Measurements from ENCODE around the gene TMEM229B. TPM values are rescaled to one million over a fixed set of nuclear protein-coding genes. Genes with fewer than 3 reads are reported as not detected.
A peak's percentile ranks its signal among the peaks of the same experiment; 100 is the strongest.

TMEM229B gene
- total RNA-seq, 2 experiments from 2014 or later, result 1.3 to 1.5 TPM

DNA sequence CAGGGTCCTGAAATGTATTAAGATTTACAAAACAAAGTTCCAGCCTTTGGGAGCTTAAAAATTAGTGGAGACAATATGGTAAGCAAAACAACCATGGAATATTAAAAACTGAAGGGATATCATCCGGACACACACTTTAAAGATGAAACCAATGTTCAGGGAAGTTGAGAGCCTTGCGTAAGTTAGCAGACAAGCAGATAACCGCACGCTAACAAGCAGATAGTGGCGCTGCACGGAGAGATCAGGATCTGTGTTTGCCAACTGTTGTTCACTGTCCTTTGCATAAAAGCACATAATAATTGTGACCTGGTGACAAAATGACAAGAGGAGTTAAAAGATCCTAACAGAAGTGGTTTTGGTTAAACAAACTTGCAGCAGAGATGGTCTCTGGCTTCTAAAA, 14.3 kb upstream of the TMEM229B start:
- ATAC-seq (no peak), DNase-seq (no peak)
- Mint-ChIP-seq H3K27ac (no peak overlapping the region), H3K36me3 (ENCODE audit: low read depth) (no peaks in the 10 kb centered on the region), H3K4me3 (no peak overlapping the region), H3K27me3 (no peaks in the 10 kb centered on the region), H3K9me3 (ENCODE audit: low read depth) (no peaks in the 10 kb centered on the region), H3K4me1 (peaks cover 4% of the 10 kb centered on the region)
- ChIA-PET CTCF (no interaction called here), POLR2A (no interaction called here)
- intact Hi-C loops (cut with DNase I, micrococcal nuclease), result no loop called here

DNA sequence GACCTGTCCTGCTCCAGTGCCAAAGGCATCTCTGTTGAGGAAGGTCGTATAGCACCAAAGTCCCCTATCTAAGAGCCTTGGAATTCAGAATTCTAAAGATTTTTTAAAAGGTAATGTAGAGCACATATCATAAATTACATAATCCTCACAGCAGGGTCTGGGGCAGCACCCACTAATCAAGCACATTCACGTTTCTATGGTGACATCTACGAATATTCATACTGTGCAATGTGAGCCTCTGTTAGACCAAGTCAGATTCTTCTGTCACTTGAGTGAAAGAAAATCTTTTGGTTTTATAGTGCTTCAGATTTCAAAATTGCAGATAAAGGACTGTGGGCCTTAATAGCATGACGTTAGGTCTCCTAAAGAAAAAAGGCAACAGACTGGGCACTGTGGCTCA, 13.1 kb upstream of the TMEM229B start:
- DNase-seq, result no peak
- Mint-ChIP-seq H3K27ac (no peak overlapping the region), H3K36me3 (ENCODE audit: low read depth) (no peaks in the 10 kb centered on the region), H3K4me3 (no peak overlapping the region), H3K9me3 (ENCODE audit: low read depth) (no peaks in the 10 kb centered on the region), H3K27me3 (no peaks in the 10 kb centered on the region), H3K4me1 (peaks cover 9% of the 10 kb centered on the region)
- intact Hi-C loops (cut with DNase I, micrococcal nuclease), result no loop called here
- no peak for ATAC-seq
- CTCF ChIA-PET, result interaction anchor here (1.2 kb wide), 1 partner anchor 14 kb away, joined by 3 read pairs; no protein-coding TSS in a partner anchor
- POLR2A ChIA-PET, result no interaction called here

DNA sequence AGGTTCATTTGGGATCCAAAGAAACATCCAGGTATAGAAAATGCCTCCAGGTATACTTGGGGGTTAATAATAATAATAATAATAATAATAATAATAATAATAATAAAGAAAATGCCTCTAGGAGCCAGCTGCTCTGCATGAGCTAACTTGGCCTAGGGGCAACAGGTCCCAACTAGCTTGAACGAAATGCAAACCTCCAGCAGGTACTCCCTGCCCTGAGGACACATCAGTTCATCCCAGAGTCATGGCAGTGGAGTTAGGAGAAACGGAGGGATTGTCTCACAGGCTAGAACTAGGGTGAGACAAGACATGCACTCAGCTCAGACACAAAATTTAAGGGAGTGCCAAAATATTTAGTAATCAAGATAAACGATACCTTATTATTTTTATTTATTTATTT, 12.5 kb upstream of the TMEM229B start:
- DNase-seq, result no peak
- ChIA-PET POLR2A (no interaction called here), CTCF (interaction anchor here (1.0 to 1.7 kb wide), 5 partner anchors 13 to 203 kb away, joined by 3 to 6 read pairs (median 4); partner anchors contain the start of genes ATP6V1D and EIF2S1)
- peaks cover 9% of the 10 kb centered on the region for H3K4me1 Mint-ChIP-seq
- no peak for ATAC-seq
- no peaks in the 10 kb centered on the region for H3K36me3 Mint-ChIP-seq (ENCODE audit: low read depth)
- no peaks in the 10 kb centered on the region for H3K27me3 Mint-ChIP-seq
- no peak overlapping the region for H3K27ac Mint-ChIP-seq
- H3K4me3 Mint-ChIP-seq, result no peak overlapping the region
- intact Hi-C loops (cut with DNase I, micrococcal nuclease), result no loop called here
- H3K9me3 Mint-ChIP-seq (ENCODE audit: low read depth), result no peaks in the 10 kb centered on the region

DNA sequence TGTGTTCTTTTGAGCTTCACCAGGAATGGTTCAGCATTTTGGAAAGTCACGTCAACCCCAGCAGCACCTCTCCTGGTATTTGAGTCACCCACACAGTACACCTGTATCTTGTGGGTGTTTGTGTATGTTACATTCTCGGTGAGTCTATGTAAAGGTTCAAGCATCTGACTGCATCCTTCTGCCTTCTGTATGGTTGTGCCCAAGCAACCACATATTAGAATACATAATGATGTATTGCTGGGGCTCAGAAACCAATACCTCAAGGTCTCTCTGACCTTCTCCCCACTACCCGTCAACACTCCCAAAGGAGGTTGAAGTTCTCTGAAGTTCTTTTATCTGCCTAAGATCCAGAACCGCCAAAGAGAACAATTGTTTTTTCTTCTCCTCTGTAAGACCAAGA, 9.2 kb upstream of the TMEM229B start:
- peaks cover 9% of the 10 kb centered on the region for H3K4me1 Mint-ChIP-seq
- DNase-seq, result no peak
- H3K4me3 Mint-ChIP-seq, result no peak overlapping the region
- POLR2A ChIA-PET, result no interaction called here
- H3K36me3 Mint-ChIP-seq (ENCODE audit: low read depth), result peaks cover 8% of the 10 kb centered on the region
- peak; percentile 39 for ATAC-seq
- no peaks in the 10 kb centered on the region for H3K27me3 Mint-ChIP-seq
- CTCF ChIA-PET, result interaction anchor here (0.6 kb wide), 1 partner anchor 65 kb away, joined by 3 read pairs; no protein-coding TSS in a partner anchor
- no peak overlapping the region for H3K27ac Mint-ChIP-seq
- peaks cover 13% of the 10 kb centered on the region for H3K9me3 Mint-ChIP-seq (ENCODE audit: low read depth)
- intact Hi-C loops (cut with DNase I, micrococcal nuclease), result no loop called here

DNA sequence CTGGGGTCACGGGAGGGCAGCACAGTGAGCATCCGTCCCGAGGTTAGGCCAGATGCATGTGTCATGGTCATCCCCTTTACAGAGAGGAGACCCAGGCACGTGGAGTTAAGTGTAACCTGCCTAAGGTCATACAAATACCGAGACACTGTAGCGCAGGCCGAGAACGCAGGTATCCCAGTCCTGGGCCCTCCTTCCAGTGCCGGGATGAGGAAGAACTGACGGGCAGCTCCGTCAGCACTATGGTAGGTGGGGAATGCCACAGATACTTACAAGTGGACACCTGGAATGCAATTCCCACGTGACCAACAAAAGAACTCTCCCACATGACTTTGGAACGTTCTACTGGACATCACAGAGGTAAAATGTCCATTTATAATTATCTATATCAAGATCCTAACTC, 8.7 kb upstream of the TMEM229B start:
- no peak for DNase-seq
- intact Hi-C loops (cut with DNase I, micrococcal nuclease), result no loop called here
- Mint-ChIP-seq H3K27ac (no peak overlapping the region), H3K36me3 (ENCODE audit: low read depth) (peaks cover 9% of the 10 kb centered on the region), H3K4me1 (peaks cover 9% of the 10 kb centered on the region), H3K4me3 (no peak overlapping the region), H3K27me3 (no peaks in the 10 kb centered on the region), H3K9me3 (ENCODE audit: low read depth) (peaks cover 17% of the 10 kb centered on the region)
- ChIA-PET CTCF (interaction anchor here (0.6 kb wide), 1 partner anchor 65 kb away, joined by 3 read pairs; no protein-coding TSS in a partner anchor), POLR2A (no interaction called here)
- ATAC-seq, result no peak

DNA sequence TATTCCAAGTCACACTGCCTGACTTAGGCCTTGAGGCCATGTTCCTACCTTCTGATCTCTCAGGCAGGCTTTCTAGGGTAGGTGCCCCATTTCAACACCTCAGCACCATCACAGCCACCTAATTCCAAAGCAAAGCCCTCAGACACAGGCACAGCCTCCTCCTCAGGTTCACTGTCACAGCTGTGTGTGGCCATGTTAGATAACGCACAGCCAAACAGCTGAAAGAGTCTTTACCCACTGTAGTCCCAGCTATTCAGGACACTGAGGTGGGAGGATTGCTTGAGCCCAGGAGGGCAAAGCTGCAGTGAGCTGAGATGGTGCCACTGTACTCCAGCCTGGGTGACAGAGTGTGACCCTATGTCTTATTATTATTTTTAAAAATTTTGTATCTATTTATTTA, 7.3 kb upstream of the TMEM229B start:
- peaks cover 9% of the 10 kb centered on the region for H3K4me1 Mint-ChIP-seq
- ChIA-PET POLR2A (no interaction called here), CTCF (no interaction called here)
- peaks cover 9% of the 10 kb centered on the region for H3K36me3 Mint-ChIP-seq (ENCODE audit: low read depth)
- no peaks in the 10 kb centered on the region for H3K27me3 Mint-ChIP-seq
- no peak overlapping the region for H3K27ac Mint-ChIP-seq
- peaks cover 17% of the 10 kb centered on the region for H3K9me3 Mint-ChIP-seq (ENCODE audit: low read depth)
- DNase-seq (no peak), ATAC-seq (no peak)
- intact Hi-C loops (cut with DNase I, micrococcal nuclease), result no loop called here
- H3K4me3 Mint-ChIP-seq, result no peak overlapping the region

DNA sequence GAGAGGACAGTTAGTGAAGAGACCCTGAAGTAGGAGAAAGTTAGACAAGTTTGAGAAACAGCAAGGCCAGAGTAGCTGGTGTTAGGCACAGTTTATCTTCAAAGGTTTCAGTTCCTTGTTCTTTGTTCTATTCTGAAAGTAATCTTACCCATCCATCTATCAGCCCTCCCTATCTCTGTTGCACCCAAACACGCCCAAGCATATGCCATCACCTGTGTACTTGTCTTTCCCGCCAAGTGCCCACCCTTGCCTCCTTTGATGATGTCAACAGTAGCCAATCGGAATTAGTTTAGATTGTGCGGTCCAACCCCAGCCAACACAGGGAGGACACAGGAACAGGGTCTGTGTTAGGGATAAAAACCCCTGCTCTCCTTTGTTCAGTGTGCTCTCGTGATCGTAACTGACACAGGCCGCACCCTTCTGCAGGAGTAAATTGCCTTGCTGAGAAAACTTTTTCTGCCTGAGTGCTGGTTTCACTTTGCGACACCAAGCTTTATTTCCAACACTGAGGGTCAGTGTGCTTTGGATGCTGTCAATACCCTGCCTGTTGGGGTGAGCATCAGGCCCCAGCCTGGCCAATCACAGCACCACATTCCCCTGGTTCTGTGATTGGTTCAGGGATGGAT, 4.7 kb upstream of the TMEM229B start:
- H3K4me3 Mint-ChIP-seq, result no peak overlapping the region
- H3K27ac Mint-ChIP-seq, result no peak overlapping the region
- CTCF ChIA-PET, result interaction anchor here (0.8 kb wide), 1 partner anchor 12 kb away, joined by 3 read pairs; no protein-coding TSS in a partner anchor
- H3K36me3 Mint-ChIP-seq (ENCODE audit: low read depth), result peaks cover 9% of the 10 kb centered on the region
- POLR2A ChIA-PET, result no interaction called here
- DNase-seq (no peak), ATAC-seq (no peak)
- peaks cover 24% of the 10 kb centered on the region for H3K4me1 Mint-ChIP-seq
- intact Hi-C loops (cut with DNase I, micrococcal nuclease), result no loop called here
- H3K27me3 Mint-ChIP-seq, result no peaks in the 10 kb centered on the region
- peaks cover 17% of the 10 kb centered on the region for H3K9me3 Mint-ChIP-seq (ENCODE audit: low read depth)

DNA sequence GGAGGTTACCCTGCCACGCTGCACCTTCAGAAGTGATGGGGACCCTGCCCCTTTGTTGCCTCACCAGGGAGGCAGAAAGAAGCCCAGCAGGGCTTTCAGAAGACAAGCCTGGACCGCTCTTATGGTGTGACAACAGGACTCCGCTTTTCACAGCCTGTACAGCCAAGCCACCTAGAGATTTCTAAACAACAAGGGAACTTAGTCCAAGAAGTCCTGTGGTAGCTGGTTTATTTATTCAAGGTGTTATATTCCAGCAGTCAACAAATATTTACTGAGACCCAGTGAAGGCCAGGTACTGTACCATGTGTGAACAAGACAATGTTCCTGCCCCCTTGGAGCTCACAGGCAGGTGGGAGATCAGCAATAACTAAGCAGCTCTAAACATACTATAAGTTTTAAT, 4.0 kb upstream of the TMEM229B start:
- Mint-ChIP-seq H3K27ac (no peak overlapping the region), H3K4me3 (no peak overlapping the region), H3K9me3 (ENCODE audit: low read depth) (peaks cover 17% of the 10 kb centered on the region), H3K36me3 (ENCODE audit: low read depth) (peaks cover 10% of the 10 kb centered on the region), H3K27me3 (no peaks in the 10 kb centered on the region), H3K4me1 (peaks cover 24% of the 10 kb centered on the region)
- DNase-seq (no peak), ATAC-seq (no peak)
- CTCF ChIA-PET, result interaction anchor here (0.8 kb wide), 1 partner anchor 11 kb away, joined by 3 read pairs; no protein-coding TSS in a partner anchor
- intact Hi-C loops (cut with DNase I, micrococcal nuclease), result no loop called here
- POLR2A ChIA-PET, result no interaction called here

DNA sequence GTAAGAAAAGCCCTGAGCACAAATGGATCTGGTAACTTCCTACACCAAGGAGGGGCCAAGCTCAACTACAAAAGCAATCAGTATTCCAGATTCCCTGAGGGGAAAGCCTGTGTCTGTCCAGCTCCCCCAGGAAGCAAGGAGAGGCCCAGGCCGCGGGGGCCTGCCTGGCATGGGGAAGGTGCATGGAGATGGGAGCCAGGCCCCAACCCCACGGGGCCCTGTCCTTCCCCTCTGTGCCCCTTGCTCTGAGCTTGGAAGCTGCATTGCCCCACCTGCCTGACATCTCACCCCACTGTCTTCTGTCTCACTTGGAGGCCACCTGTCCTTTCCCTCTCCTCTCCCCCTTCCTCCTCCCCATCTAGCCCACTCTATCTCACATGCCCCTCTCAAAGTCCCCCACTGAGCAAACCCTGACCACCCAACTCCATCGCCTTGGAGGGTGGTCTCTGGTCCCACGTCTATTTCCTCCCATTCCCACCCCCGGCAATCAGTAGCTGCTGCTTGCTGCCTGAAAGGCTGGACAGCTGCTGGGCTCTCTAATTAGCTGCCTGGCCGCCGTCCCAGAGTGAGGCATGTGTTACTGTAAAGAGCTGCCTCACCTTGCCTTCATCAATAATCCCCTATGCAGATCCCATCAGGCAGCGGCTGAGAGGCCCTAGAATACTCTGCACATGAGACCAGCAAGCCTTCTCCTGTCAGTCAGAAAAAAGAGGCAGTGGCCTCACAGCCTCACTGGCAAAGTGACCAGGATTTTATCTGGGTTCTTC, 3.4 kb upstream of the TMEM229B start:
- Mint-ChIP-seq H3K9me3 (ENCODE audit: low read depth) (peaks cover 17% of the 10 kb centered on the region), H3K27me3 (no peaks in the 10 kb centered on the region), H3K36me3 (ENCODE audit: low read depth) (peaks cover 14% of the 10 kb centered on the region), H3K4me1 (peaks cover 29% of the 10 kb centered on the region), H3K4me3 (no peak overlapping the region), H3K27ac (no peak overlapping the region)
- DNase-seq (no peak), ATAC-seq (no peak)
- ChIA-PET CTCF (interaction anchor here (0.8 kb wide), 1 partner anchor 11 kb away, joined by 3 read pairs; no protein-coding TSS in a partner anchor), POLR2A (no interaction called here)
- intact Hi-C loops (cut with DNase I, micrococcal nuclease), result no loop called here

DNA sequence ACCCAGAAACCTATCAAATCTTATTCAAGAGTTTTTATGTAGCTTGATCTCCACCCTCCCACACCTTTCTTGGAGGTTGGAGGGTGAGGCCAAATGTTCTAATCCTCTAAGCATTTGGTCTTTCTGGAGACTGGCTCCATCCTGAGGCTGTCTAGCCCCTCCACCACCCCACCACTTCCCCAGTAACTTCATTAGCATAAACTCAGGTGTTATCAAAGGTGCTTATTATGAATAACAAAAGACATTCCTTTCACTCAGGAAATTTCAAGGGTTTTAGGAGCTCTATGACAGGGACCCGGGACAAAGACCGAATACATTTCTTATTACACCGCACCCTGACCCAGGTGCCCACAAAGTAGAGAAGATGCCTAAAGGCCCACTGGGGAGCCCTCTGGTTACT, 2.8 kb upstream of the TMEM229B start:
- intact Hi-C loops (cut with DNase I, micrococcal nuclease), result no loop called here
- Mint-ChIP-seq H3K27me3 (no peaks in the 10 kb centered on the region), H3K36me3 (ENCODE audit: low read depth) (peaks cover 20% of the 10 kb centered on the region), H3K9me3 (ENCODE audit: low read depth) (peaks cover 17% of the 10 kb centered on the region), H3K27ac (no peak overlapping the region), H3K4me1 (peaks cover 34% of the 10 kb centered on the region), H3K4me3 (no peak overlapping the region)
- ChIA-PET CTCF (no interaction called here), POLR2A (no interaction called here)
- no peak for DNase-seq
- no peak for ATAC-seq

DNA sequence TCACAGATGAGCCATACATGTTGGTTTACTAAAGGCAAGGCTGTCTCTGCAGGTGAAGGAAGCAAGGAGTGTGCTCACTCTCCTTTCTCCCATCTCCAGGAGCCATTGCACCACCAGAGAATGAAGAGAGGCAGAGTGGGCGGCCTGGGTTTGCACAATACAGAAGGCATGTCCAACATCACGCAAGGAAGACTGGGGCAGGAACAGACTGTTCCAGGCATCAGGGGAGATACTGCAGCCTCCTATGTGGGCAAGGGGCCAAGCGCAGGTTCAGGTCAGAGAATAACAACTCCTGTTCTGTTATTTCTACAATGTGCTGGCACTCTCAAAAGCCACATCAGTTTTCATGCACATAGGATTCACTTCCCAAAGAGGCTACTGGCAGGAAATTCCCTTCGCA, 1.7 kb upstream of the TMEM229B start:
- DNase-seq (no peak), ATAC-seq (no peak)
- ChIA-PET POLR2A (no interaction called here), CTCF (no interaction called here)
- Mint-ChIP-seq H3K36me3 (ENCODE audit: low read depth) (peaks cover 28% of the 10 kb centered on the region), H3K4me3 (no peak overlapping the region), H3K27me3 (no peaks in the 10 kb centered on the region), H3K4me1 (peaks cover 45% of the 10 kb centered on the region), H3K27ac (no peak overlapping the region), H3K9me3 (ENCODE audit: low read depth) (peaks cover 17% of the 10 kb centered on the region)
- intact Hi-C loops (cut with DNase I, micrococcal nuclease), result no loop called here

DNA sequence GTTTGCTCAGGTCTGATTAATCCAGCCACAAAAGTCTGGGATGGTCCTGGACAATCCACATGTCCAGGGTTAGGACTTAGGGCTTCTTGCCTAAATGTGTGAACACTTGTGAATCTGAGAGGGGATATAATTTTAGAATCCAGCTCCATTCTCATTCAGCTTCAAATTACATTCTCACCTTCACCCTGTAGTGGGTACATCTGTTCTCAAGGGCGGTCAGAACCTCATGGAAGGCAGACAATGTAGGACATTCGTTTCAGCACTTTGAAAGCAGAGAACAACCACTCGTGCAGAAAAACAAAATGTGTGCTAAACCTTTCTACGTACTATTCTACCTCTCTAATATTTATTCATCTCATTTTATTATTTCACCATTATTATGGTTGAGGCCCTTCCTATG, 1.2 kb downstream of the TMEM229B start:
- Mint-ChIP-seq H3K4me1 (peaks cover 55% of the 10 kb centered on the region), H3K4me3 (peak overlapping the region; percentile 78), H3K27me3 (no peaks in the 10 kb centered on the region), H3K36me3 (ENCODE audit: low read depth) (peaks cover 20% of the 10 kb centered on the region), H3K9me3 (ENCODE audit: low read depth) (peaks cover under 1% of the 10 kb centered on the region), H3K27ac (no peak overlapping the region)
- POLR2A ChIA-PET, result no interaction called here
- CTCF ChIA-PET, result interaction anchor here (0.5 to 2.5 kb wide), 5 partner anchors 14 to 147 kb away, joined by 3 to 11 read pairs (median 3); no protein-coding TSS in a partner anchor
- ATAC-seq (no peak), DNase-seq (no peak)
- intact Hi-C loops (cut with DNase I, micrococcal nuclease), result no loop called here

All from activated CD4-positive, alpha-beta T cell treated with anti-CD3 and anti-CD28 coated beads for 36 hours (primary cell).